HG03175 (cell line): ENCODE data around the gene TEX101.
"Not testable (repeated sequence)": the region's sequence is repeated elsewhere in the genome, so short reads cannot be mapped to it uniquely, and the experiment has no call there.

ENCODE experiments used
- ATAC-seq: cut with Tn5 transposase; IDR thresholded peaks from one replicate; pipeline ENCODE4 v1.9.1; 2021; ENCODE audit warnings: mild to moderate bottlenecking, moderate library complexity; ENCODE audit not compliant: unreplicated experiment

Gene TEX101

DNA sequence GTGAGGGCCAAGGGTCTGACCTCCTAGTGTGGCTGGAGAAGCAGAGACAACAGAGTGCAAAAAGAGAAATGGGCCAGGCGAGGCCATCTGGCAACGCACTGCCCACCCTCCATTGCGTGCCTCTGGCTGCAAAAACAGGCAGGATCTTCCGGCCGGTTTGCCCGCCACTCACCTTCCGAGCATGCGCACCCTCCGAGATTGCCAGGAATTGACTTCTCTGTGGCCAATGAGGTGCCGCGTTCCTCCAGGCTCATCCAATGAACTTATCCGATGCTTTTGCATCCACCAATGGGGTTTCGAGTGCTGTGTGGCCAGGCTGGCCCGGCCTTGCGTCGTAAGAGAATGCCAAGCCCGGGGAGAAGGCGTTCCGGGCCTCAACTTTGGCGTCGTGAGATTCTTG is at the start of gene TEX101:
TSS of gene TEX101 (plus strand) at position 337 of the 400 bp plus-strand sequence. CDS start 1,030 bp downstream, outside the sequence.
- ATAC-seq = no peak

DNA sequence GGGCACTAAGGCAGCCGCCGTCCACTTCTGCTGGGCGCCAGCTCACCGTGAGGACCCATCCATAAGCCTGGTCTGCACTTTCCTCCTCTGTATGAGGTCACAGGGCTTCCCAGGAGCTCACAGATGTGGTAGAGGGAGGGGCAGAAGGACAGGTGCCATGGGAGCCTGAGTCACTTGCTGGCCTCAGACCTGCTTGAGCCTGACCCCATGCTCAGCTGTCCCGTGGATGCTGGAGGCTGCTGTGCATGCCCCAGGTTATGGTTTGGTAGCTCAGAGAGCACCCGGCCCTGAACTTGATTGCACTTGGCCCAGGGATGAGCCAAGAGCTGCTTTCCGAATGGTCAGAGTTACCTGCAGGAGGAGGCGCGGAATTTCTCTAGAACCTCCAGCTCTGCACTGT is 49.0 kb upstream of the TEX101 start:
- ATAC-seq = not testable (repeated sequence)

DNA sequence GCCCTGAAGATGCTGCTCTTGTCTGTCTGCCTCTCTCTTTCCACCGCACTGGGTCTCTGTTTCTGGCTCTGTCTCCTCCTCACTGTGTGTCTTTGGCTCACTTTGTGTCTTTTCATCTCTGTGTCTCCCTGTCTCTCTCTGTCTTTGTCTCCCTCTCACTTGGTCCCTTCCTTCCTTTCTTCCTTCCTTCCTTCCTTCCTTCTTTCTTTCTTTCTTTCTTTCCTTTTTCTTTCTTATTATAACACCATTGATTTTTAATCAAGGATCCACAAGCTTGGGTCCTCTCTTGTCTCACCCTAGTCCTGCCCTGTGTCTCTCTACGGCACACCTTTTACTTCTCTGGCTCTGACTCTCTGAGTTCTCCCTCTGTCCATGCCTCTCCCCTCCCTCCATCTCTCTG is 46.9 kb upstream of the TEX101 start:
- ATAC-seq = no peak

GRCh38 chr19:43368897-43369296 is 45.8 kb upstream of the TEX101 start:
- ATAC-seq = not testable (repeated sequence)

- ATAC-seq = no peak
These were observed 42.8 kb upstream of the TEX101 start for GRCh38 chr19:43371909-43372308.

DNA sequence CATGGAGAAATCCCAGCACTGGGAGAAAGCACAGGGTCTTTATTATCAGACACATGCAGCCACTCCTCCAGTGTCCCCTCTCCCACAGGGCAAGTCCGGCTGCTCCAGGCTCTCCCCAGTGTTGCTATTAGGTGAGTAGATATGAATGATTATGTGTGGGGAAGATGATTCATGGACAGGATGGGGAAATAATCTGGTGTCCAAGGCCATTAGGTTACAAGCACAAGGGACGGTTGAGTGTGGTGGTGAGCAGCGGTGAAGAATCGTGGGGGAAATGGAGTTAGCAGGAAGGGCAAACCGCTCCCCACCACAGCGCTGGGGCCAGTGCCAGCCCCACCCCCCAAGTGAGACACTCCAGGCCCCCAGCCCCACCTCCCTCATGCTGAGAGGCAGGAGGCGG is 42.2 kb upstream of the TEX101 start:
- ATAC-seq = no peak

DNA sequence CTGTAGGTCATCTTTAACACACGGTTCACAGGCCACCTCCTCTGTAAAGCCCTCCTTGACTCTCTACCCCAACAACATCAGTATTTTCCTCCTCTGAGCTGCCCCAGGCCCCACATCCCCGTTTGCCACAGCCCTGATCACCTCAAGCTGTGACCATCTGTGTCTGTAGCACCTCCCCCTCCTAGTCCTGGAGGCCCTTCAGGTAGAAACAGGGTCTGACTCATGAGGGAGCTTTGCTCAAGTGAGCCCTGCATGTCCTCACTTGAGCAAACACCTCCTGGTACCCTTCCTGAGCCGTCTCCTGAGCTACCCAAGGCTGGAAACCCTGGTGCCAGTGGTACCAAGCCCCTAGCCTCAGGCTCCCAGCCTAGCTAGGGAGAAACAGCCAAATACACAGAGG is 37.1 kb upstream of the TEX101 start:
- ATAC-seq = not testable (repeated sequence)

GRCh38 chr19:43380008-43380407 is 34.7 kb upstream of the TEX101 start:
- no peak for ATAC-seq

DNA sequence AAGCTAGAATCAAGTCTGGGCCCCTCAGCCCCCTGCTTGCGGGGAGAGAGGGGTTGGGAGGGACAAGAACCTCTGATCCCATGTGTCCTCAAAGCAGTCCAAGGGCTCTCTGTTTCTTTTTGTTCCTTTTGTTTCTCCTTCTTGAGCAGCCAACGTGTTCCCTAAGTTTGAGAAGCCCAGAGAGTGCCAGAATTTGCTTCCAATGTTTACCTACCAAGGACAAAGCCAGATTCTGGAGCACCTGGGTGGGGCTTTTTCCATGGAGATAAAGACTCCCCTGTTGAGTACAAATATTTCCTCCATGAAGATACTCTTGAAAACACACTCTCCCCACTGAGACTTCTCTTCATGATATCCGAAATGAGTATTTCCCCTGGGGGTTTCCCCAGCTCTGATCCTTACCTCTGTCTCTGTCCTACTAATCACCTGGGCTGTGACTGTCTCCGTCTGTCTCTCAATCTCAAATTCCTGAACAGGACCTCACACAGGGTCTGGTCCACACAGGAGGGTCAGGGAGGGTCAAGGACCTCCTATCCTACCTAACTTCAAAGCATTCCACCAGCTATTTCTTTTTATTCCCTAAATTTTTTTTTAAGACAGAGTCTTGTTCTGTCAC is 33.8 kb upstream of the TEX101 start:
- ATAC-seq = no peak

- not testable (repeated sequence) for ATAC-seq
These were observed 32.0 kb upstream of the TEX101 start for GRCh38 chr19:43382586-43383216.

- ATAC-seq = not testable (repeated sequence)
These were observed 31.4 kb upstream of the TEX101 start for GRCh38 chr19:43383254-43383653.

DNA sequence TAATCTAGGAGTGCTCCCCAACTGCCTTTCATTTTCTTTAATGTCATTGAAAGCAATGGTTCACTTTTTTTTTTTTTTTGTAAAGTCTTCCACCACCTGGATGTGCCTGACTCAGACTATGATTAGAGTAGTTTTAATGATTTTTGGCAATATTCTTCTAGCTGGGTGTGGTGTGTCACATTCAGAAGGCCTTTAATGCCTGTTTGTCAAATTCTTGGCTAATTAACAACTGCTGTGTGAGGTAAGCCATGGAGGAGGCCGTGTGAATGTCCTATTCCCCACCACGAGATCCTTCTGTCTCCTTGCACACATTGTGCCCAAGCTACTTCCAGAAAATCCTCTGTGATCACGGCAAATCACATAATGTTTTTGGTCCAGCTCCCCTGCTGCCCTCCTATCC is 30.9 kb upstream of the TEX101 start:
- ATAC-seq = not testable (repeated sequence)

- ATAC-seq = not testable (repeated sequence)
These were observed 23.7 kb upstream of the TEX101 start for GRCh38 chr19:43390903-43391551.

DNA sequence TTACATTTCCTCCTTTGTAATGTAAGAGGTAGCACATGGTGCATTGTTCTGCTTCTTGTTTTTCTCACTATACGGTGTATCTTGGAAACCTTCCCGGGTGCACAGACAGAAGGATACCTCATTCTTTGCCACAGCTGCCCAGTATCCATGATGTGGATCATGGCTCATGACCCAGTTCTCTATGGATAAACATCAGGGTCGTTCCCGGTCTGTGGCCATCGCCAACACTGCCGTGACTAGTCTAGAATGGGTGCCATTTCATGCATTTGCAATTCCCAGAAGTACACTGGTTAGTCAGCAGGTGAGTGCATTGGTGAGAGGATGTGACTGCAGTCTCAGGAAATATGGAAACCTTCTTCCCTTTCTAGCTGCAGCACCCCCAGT is 23.1 kb upstream of the TEX101 start:
- not testable (repeated sequence) for ATAC-seq

- ATAC-seq = not testable (repeated sequence)
These were observed 21.2 kb upstream of the TEX101 start for GRCh38 chr19:43393501-43393900.

- ATAC-seq = no peak
These were observed 19.1 kb upstream of the TEX101 start for GRCh38 chr19:43395561-43395960.

GRCh38 chr19:43406297-43406696 is 8.4 kb upstream of the TEX101 start:
- ATAC-seq = no peak

GRCh38 chr19:43407416-43408005 is 7.2 kb upstream of the TEX101 start:
- no peak for ATAC-seq

GRCh38 chr19:43408043-43408442 is 6.6 kb upstream of the TEX101 start:
- no peak for ATAC-seq

DNA sequence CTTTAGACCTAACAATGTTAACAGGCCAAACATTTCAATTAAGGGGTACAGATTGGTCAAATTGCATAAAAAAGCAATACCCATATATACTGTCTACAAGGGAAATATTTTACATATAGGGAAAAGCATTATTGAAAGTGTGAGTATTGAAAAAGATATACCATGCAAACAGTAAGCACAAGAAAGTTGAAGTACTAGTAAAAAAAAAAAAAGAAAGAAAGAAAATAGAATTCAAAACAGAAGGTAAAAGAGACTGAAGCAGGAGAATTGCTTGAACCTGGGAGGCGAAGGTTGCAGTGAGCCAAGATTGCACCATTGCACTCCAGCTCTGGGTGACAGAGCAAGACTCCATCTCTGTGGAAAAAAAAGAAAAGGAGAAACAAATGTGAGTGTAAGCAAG is 5.3 kb upstream of the TEX101 start:
- ATAC-seq = no peak

DNA sequence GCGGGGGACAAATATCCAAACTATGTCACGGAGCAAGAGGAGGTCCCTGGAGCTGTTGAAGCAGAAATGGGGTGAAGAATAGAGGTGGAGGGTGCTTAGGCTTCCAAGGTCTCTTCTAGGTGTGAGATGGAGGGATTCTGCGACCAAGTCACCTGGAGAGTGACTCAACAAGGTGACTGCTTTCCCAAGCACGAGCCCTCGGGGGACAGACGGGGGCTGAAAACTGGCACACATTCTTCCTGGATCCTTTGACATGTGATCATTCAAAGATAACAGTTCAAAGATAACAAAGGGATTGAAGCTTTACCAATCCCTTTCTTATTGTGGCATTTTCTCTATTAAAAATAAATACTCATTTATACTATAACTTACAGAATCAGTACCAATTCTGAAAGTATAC is 2.2 kb upstream of the TEX101 start:
- ATAC-seq = no peak
